Heart right ventricle (tissue), 16 donors: ENCODE measurements around the gene KLHL29. TPM values are rescaled to one million over a fixed set of nuclear protein-coding genes. Genes with fewer than 3 reads are reported as not detected.

Experiments
- ATAC-seq, 8 donors: fragments of 200-7000 bp; cut with Tn5 transposase; one replicate each; pipeline ENCODE4 v1.9.1; 2020; ENCODE audit warnings: mild to moderate bottlenecking in 8 of 8, moderate library complexity in 8 of 8, moderate number of reproducible peaks in 1 of 8
- DNase-seq, 2 donors: peaks; one replicate each; pipeline ENCODE4 v3.0.0-alpha.2; 2020
- H3K27ac ChIP-seq, 10 donors: fragments of 200-600 bp; sonication (generic) in 2 of 10; one replicate each; pipeline versions ENCODE4 v1.5.0 to v1.8.0; 2020 to 2022; ENCODE audit warnings: mild to moderate bottlenecking in 3 of 10
- H3K27me3 ChIP-seq, 7 donors: fragments of 200-600 bp; one replicate each; pipeline ENCODE4 v1.8.0; 2021 to 2022; ENCODE audit warnings: mild to moderate bottlenecking in 2 of 7
- H3K36me3 ChIP-seq, 9 donors: fragments of 200-600 bp; sonication (generic) in 1 of 9; one replicate each; pipeline versions ENCODE4 v1.5.0 to v1.8.0; 2020 to 2022; ENCODE audit warnings: mild to moderate bottlenecking in 2 of 9
- H3K4me1 ChIP-seq, 9 donors: fragments of 200-600 bp; sonication (generic) in 1 of 9; one replicate each; pipeline versions ENCODE4 v1.5.0 to v1.8.0; 2020 to 2022; ENCODE audit warnings: mild to moderate bottlenecking in 4 of 9
- H3K4me3 ChIP-seq, 10 donors: fragments of 200-600 bp; sonication (generic) in 2 of 10; one replicate each; pipeline versions ENCODE4 v1.5.0 to v1.8.0; 2020 to 2022; ENCODE audit warnings: mild to moderate bottlenecking in 7 of 10, moderate library complexity in 2 of 10
- H3K9me3 ChIP-seq, 11 donors: fragments of 200-600 bp in 10 of 11; sonication (generic) in 2 of 11; one replicate each; pipeline versions ENCODE4 v1.5.0 to v1.8.0; 2013 to 2022; ENCODE audit warnings: mild to moderate bottlenecking in 2 of 11, control low read depth in 1 of 11, moderate library complexity in 1 of 11
- CTCF ChIP-seq, 9 donors: fragments of 200-600 bp; sonication (generic) in 2 of 9; IDR thresholded peaks; one replicate each; pipeline versions ENCODE4 v1.5.0 to v1.8.0; 2021 to 2022; ENCODE audit warnings: antibody characterized with exemption in 9 of 9, mild to moderate bottlenecking in 5 of 9, moderate library complexity in 1 of 9
- WGBS, 2 donors: extraction: QIAGEN DNeasy Blood & Tissue Kit; methylation state at CpG; one replicate each; pipeline ENCODE4 v1.1.7; 2013; ENCODE audit warnings: inconsistent platforms in 1 of 2; 5-methylcytosine and 5-hydroxymethylcytosine counted together
- intact Hi-C, 10 donors: fragments of 100-400 bp; cut with DNase I; formaldehyde crosslinking; loops; one replicate each; pipeline versions ENCODE4 v1.11.1 to v1.14.2; 2022
- polyA plus RNA-seq, 2 donors: library from polyadenylated mRNA; stranded (reverse); fragments of 200-250 nt; gene quantifications; one replicate each; pipeline ENCODE4 v1.2.3, GENCODE V29; 2013
- total RNA-seq, 10 donors: library from RNA; stranded (reverse); fragmentation: NEBNext Ultra II Directional in 3 of 10; extraction: Animal tissue kit (Norgen Biotek cat#: 25700) in 3 of 10; gene quantifications; one replicate each; pipeline versions ENCODE4 v1.2.1 to v1.2.4, GENCODE V29; 2021 to 2023
- donor health status: Arrhythmogenic right ventricular cardiomyopathy.
- donor health status: ischemic (EF 13 %, LVEDD 7.1; RV severe dilation, severe dysfunction).
- donor health status: healthy with polysubstance abuse.
- donor health status: DM: no; HTN: yes; CAD: no.
- donor health status: DM: no; HTN: no; CAD: no.
- donor health status: ischemic (EF 25% LVEDD 6.9; RV normal size, moderate dysfunction).
- donor health status: ischemic (EF 25% LVEDD 5.7; RV mildly dilated, moderate dysfunction).
- donor health status: healthy.
- donor health status: DM: yes; HTN: yes; CAD: no.
- donor health status: Ischemic cardiomyopathy.
- donor health status: ischemic (EF 35%, LVEDD 5.7; RV mildly dilated, moderate dysfunction).
- donor health status: nonischemic (EF 11% LVEDD 7.7; RV severe dilation, severe dysfunction).
- donor health status: DM: yes; HTN: yes; CAD: no.
- donor health status: PGD.
- donor health status: ischemic (EF 29% LVEDD 5.4; RV normal size, mild dysfunction).
- donor health status: nonischemic (EF 23%, LVEDD 6.1; RV moderate dilation, normal function).

The KLHL29 gene
- total and polyA plus RNA-seq, 12 donors = 0.71 to 1.5 (median 1.0) TPM

DNA sequence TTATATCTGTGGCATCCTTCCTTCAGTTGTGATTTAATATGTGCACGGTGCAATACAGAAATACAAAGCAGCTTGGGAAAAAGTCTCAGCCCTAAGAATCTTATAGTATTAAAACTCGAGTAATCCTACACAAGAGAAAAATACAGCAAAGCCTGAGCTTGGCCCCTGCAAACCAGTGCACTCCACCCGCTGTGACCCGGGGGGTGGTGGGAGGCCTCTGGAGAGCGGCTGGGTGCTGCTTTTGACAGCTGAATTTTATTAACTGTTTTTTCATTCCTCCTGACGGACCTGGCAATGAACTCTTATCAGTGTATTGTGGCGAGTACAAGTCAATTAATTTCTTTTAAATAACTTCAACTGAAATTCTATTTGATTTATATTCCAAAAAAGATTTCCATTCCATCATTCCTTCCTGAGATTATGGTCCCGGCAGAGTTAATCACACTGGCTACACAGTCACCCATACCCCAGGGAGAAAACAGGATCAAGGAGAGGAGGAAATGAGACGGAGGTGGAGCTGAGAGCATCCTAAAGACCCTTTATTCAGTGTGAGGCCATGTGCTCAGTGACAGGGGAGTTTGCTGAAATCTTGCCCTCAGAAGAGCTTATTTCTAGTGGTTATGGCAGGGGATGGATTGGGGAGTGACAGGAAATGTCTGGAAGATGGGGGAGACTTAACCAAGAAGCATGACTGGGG is 124.8 kb downstream of the KLHL29 start:
- intact Hi-C loops = no loop called here
- Histone ChIP-seq H3K9me3 (no peaks in the 10 kb centered on the region), H3K27me3 (peaks cover 0 to 28% (median 5%) of the 10 kb centered on the region in 7 donors), H3K4me3 (no peak overlapping the region), H3K36me3 (no peaks in the 10 kb centered on the region), H3K4me1 (peaks cover 0 to 52% (median 22%) of the 10 kb centered on the region in 9 donors), H3K27ac (no peak overlapping the region)
- DNase-seq = no peak
- WGBS, 2 donors = 51 to 76% methylated on average over 9 of the region's 9 CpGs
- TF ChIP-seq CTCF (IDR thresholded peaks at IDR 0.05) = no peak
- no peak for ATAC-seq

GRCh38 chr2:23510471-23510870 is 125.5 kb downstream of the KLHL29 start:
- WGBS, 2 donors = 45 to 65% methylated on average over 5 of the region's 5 CpGs
- TF ChIP-seq CTCF (IDR thresholded peaks at IDR 0.05) = no peak
- H3K36me3 ChIP-seq = no peaks in the 10 kb centered on the region
- H3K27ac ChIP-seq = no peak overlapping the region
- H3K4me3 ChIP-seq = no peak overlapping the region
- intact Hi-C loops = no loop called here
- no peaks in the 10 kb centered on the region for H3K9me3 ChIP-seq
- ATAC-seq (peak in 6 of 8 donors; percentile 55 to 84 (median 74)), DNase-seq (peak; percentile 33 to 54)
- peaks cover 0 to 28% (median 5%) of the 10 kb centered on the region in 7 donors for H3K27me3 ChIP-seq
- peaks cover 0 to 52% (median 22%) of the 10 kb centered on the region in 9 donors for H3K4me1 ChIP-seq

- H3K36me3 ChIP-seq = no peaks in the 10 kb centered on the region
- no peak overlapping the region for H3K27ac ChIP-seq
- ATAC-seq (no peak), DNase-seq (no peak)
- no peaks in the 10 kb centered on the region for H3K9me3 ChIP-seq
- no peak overlapping the region for H3K4me3 ChIP-seq
- 80 to 85% methylated on average over 8 of the region's 8 CpGs for WGBS, 2 donors
- H3K27me3 ChIP-seq = peaks cover 0 to 33% (median 5%) of the 10 kb centered on the region in 7 donors
- intact Hi-C loops = no loop called here
- TF ChIP-seq CTCF (IDR thresholded peaks at IDR 0.05) = no peak
- H3K4me1 ChIP-seq = peaks cover 0 to 30% (median 5%) of the 10 kb centered on the region in 9 donors
Observed at GRCh38 chr2:23512778-23513177, 127.8 kb downstream of the KLHL29 start.

DNA sequence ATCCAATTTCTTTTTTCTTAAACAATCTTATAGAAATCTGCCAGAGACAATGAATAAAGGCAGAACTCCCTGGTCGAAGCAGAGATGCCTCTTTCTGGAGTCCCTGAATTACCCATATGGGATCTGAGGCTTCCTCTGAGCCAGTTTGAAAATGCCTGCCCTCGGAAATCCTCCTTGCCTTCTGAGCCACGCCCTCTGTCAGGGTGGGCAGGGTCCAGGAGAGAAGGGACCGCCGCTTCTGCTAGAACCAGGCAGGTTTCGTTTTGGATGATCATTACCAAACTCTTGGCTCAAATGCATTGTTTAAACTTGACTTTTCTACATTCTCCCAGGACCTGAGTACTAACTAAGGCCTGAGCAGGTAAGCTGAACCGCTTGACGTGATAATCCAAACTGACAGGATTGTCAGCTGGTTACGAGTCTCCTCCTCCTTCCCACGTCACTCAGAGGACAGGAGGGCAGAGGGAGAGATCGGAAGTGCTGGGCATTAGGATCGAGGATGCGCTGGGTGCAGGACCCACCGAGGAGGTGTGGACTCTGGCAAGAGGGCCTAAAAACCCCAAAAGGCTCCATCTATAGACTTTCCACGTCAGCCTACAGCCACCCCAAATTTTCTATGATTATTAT is 128.4 kb downstream of the KLHL29 start:
- Histone ChIP-seq H3K4me1 (peaks cover 0 to 25% (median 0%) of the 10 kb centered on the region in 9 donors), H3K4me3 (no peak overlapping the region), H3K27ac (no peak overlapping the region), H3K27me3 (peaks cover 0 to 33% (median 5%) of the 10 kb centered on the region in 7 donors), H3K36me3 (no peaks in the 10 kb centered on the region), H3K9me3 (no peaks in the 10 kb centered on the region)
- no peak for DNase-seq
- ATAC-seq = no peak
- WGBS, 2 donors = 74 to 83% methylated on average over 15 of the region's 15 CpGs
- intact Hi-C loops = no loop called here
- TF ChIP-seq CTCF (IDR thresholded peaks at IDR 0.05) = no peak
